A204.1 (cell line): Measurements from ENCODE around the gene RBMS3.
"Not testable (repeated sequence)": the region's sequence is repeated elsewhere in the genome, so short reads cannot be mapped to it uniquely, and the experiment has no call there.

ENCODE experiments used
- FAIRE-seq: peaks from 2 replicates; lab custom pipeline; 2012; peaks lifted over from hg19 to GRCh38; lab: Jason Lieb, UNC

RBMS3 gene

GRCh38 chr3:29339016-29339833 is 58.4 kb downstream of the RBMS3 start:
- FAIRE-seq = no peak

GRCh38 chr3:29344154-29344553 is 63.3 kb downstream of the RBMS3 start:
- no peak for FAIRE-seq

- FAIRE-seq = no peak
These were observed 64.1 kb downstream of the RBMS3 start for GRCh38 chr3:29344935-29345334.

DNA sequence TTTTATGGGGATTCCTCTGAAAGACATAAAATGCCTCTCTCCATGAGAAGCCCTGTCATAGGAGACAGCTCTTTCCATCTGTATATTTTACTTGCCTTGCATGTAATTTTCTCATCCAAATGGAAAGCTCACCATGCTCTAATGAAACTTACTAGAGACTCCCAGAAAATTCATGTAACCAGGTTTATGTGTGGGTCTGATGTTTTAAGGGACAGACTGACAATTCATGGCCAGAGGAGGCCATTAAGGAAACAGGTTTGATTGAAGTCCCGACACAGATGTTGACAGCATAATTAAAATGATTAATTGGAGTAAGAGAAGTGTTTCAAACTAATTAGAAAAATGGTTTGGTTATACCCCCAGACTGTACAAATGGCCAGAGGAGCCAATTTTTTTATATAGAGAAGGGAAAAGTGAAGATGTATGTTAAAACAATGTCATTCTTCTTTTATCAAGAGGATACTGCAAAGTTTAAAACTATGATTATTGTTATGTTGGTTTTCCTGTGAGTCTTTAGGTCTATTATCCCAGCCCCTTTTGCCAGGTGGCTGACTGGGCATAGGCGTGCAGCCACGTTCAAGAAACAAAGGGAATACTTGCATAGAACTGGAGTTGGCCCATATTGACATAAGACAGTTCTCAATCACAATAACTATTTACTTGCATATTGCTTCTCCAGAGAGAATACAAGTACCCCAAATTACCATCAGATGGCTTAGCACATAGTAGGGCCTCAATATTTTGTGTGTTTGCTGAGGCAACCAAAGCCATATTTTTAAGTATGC is 64.8 kb downstream of the RBMS3 start:
- FAIRE-seq = no peak

DNA sequence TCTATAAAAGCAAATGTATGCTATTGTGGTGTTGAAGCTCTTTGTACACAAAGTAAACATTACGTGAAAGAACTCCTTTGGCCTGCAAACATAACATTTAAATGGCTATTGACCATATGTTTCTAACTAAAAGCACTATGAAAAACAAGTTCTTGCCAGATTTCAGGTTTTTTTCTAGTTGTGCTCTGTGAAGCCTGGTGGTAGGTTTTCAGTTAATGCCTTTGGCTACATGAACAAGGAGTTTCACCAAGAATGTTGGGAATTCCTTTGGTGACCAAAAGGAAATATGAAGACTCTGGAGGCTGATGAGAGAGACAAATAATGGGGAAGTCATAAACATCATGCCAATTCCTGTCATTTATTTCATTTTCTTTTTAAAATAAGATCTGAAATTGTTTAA is 66.0 kb downstream of the RBMS3 start:
- FAIRE-seq = no peak

DNA sequence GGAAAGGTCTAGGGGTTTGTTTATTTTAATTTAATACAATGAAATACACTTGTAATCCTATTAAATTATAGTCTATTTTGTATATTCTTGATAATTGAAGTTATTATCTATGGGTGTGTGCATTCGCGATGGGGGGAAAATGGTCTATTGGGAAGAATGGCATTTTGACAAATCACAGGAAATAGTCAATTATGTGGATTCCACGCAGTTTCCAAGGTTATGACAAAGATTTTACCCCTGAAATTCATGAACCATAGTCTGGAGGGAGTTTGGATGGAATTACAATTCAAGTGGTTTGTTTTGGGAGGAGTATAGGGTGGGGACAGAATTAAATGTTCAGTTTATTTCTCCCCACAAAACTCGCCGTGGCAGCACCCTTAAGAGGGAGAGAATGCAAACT is 66.5 kb downstream of the RBMS3 start:
- FAIRE-seq = no peak

GRCh38 chr3:29348316-29348715 is 67.4 kb downstream of the RBMS3 start:
- FAIRE-seq = no peak

- FAIRE-seq = no peak
These were observed 68.2 kb downstream of the RBMS3 start for GRCh38 chr3:29349049-29349448.

- no peak for FAIRE-seq
These were observed 72.9 kb downstream of the RBMS3 start for GRCh38 chr3:29353807-29354206.

DNA sequence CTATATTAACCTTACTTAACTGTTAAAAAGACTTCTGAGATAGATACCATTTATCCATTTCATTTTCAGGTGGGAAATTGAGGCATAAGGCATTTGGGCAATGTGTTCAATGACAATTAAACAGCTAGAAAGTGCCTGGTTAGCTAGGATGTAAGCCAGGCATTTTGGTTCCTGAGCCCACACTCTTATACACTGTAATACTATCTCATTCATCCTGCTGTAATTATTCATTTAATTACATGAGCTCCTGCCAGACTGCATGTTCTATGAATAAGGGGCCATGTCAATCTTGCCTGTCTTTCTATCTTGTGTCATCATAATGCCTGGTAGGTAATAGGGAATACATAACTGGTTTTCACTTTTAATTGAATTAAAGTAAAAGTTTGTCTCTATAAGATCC is 74.0 kb downstream of the RBMS3 start:
- FAIRE-seq = no peak

- FAIRE-seq = no peak
These were observed 75.2 kb downstream of the RBMS3 start for GRCh38 chr3:29356062-29356461.

- not testable (repeated sequence) for FAIRE-seq
These were observed 79.4 kb downstream of the RBMS3 start for GRCh38 chr3:29360289-29360688.

- no peak for FAIRE-seq
These were observed 82.2 kb downstream of the RBMS3 start for GRCh38 chr3:29363110-29363509.

GRCh38 chr3:29370021-29370420 is 89.2 kb downstream of the RBMS3 start:
- no peak for FAIRE-seq

- no peak for FAIRE-seq
These were observed 89.9 kb downstream of the RBMS3 start for GRCh38 chr3:29370476-29371420.

DNA sequence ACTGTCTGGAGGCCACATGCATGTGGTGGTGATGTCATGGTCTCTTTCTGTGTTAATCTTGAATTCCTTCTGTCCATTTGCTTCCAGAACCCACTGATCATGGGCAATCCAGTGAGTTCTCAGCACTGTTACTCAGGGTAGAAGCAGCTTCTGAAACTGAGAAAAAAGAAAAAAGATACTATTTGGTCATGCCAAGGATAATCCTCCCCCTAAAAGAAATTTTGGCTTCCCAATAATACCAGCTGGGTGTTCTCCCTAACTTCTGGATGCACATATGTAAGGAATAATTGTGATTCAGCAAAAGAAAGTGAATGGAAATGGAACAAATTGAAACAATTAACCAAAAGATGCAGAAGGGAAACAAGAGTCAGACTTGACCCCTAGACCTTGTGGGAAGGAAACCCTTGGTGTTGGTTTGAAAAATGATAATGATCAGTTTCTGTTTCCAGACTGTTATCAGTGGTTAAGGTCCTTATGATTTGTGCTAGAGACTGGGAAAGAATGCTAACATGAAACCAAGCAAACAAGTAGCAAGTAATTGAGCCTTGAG is 92.3 kb downstream of the RBMS3 start:
- FAIRE-seq = no peak

GRCh38 chr3:29374226-29374625 is 93.4 kb downstream of the RBMS3 start:
- FAIRE-seq = no peak

DNA sequence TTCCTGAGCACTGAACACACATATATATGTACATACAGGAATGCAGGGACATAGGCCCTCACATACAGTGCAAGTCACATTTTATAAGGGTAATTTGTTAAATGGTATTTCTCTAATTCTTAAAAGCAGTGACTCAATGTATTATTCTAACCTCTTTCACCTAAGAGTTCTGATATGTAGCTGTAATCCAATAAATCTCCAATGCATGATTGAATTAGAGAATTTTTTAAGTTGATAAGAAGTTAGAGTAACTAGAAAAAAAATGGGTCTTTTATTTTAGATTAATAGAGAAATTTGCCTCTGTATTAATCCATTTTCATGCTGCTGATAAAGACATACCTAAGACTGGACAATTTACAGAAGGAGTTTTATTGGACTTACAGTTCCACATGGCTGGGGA is 98.2 kb downstream of the RBMS3 start:
- FAIRE-seq = no peak

DNA sequence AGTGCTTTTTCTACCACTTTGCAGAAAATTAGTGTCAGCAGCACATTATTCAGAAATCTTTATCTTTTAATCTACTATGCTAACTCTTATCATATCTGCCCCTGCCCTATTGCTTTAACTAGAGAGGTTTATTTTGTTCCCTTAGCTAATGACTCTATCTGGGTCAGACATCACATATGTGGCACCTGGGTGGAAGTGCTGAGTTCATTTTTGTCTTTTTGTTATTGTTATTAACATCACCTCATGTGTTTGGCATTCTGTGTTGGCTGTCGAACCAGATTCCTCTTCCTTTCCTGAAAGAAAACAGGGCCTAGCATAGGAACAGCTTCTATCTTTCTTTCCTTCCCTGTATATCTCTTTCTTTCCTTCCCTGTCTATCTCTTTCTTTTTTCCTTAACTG is 100.7 kb downstream of the RBMS3 start:
- no peak for FAIRE-seq

DNA sequence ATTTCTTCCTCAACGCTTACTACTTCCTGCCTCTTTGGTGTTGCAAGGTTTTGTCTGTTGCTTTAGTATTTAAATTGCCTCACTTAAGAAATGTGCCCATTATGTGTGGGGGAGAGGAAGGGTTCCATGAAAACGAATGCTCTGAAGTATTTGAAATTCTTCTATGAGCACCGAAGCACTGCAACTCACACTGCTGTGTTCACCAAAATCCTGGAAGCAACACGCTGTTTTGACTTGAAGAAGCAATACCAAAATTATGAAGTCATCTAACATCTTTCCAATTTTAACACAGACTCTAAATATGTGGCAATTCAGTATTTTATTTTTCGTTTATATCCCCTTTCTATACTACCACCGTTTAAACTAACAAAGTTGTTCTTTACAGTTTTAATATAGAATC is 101.5 kb downstream of the RBMS3 start:
- no peak for FAIRE-seq

DNA sequence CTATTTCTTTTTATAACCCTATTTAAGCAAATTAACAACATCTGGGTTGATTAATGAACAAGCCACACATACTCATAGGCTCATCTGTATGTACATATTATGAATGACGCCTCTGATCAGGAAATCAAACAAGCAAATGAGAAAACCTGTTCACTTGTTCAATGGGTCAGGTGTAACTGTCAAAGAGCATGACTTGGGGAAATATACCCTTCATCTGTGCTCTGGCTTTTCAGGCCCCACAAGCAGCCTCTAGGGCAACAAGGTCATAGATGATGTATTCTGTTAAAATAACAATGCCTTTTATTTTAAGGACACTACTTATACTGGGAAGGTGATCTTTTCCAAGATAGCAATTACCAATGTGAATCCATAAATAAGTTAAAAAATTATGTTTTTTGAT is 102.0 kb downstream of the RBMS3 start:
- no peak for FAIRE-seq

GRCh38 chr3:29384640-29385039 is 103.8 kb downstream of the RBMS3 start:
- no peak for FAIRE-seq
